H1 (cell line): ENCODE results near the gene PPP1R12C. TPM values are rescaled to one million over a fixed set of nuclear protein-coding genes. Genes with fewer than 3 reads are reported as not detected.

Source experiments
- ASH2L ChIP-seq: fragments of 200-600, 300-600 bp; sonication (generic); IDR thresholded peaks from one replicate; pipeline ENCODE4 v1.7.1; 2017; ENCODE audit warnings: low read length
- CTBP2 ChIP-seq: IDR thresholded peaks from 2 replicates; pipeline ENCODE4 v1.7.0; 2011; ENCODE audit warnings: borderline replicate concordance, mild to moderate bottlenecking, moderate library complexity, mixed read lengths, low read length; ENCODE audit not compliant: insufficient read depth, insufficient read length
- JUND ChIP-seq: IDR thresholded peaks from 2 replicates; pipeline ENCODE4 v1.6.1; 2011; ENCODE audit warnings: mild to moderate bottlenecking, improper control_type of control experiment, low read length
- KDM4A ChIP-seq: IDR thresholded peaks from one replicate; pipeline ENCODE4 v1.7.1; 2012; ENCODE audit warnings: low read depth, mild to moderate bottlenecking, moderate library complexity, low read length, inconsistent platforms; ENCODE audit not compliant: severe bottlenecking
- KDM5A ChIP-seq: fragments of 200-600 bp; IDR thresholded peaks from 2 replicates; pipeline ENCODE4 v1.7.1; 2012; ENCODE audit warnings: mild to moderate bottlenecking, low read length, inconsistent platforms, mixed read lengths
- RAD21 ChIP-seq, 2 experiments: IDR thresholded peaks in 1 of 2; conservative IDR thresholded peaks in 1 of 2; 2 replicates each; pipeline ENCODE4 v1.6.1; 2011; ENCODE audit warnings: low read depth in 2 of 2, low read length in 2 of 2, improper control_type of control experiment in 1 of 2, inconsistent platforms in 1 of 2, mild to moderate bottlenecking in 1 of 2, moderate library complexity in 1 of 2
- TBP ChIP-seq: IDR thresholded peaks from 2 replicates; pipeline ENCODE4 v1.6.1; 2011; ENCODE audit warnings: low read depth, low read length, improper control_type of control experiment
- polyA plus RNA-seq, 7 experiments: library from polyadenylated mRNA; depleted of rRNA in 3 of 7; stranded (reverse) in 5 of 7; unstranded in 2 of 7; fragments of >200 nt in 5 of 7; fragments of 200-250 nt in 2 of 7; gene quantifications; 1 replicate in 5 of 7; 2 replicates in 1 of 7; 4 replicates in 1 of 7; pipeline versions ENCODE4 v1.2.1 to v1.2.3, GENCODE V29; 2011 to 2013; ENCODE audit warnings: missing spikeins in 2 of 7, mixed read lengths in 2 of 7
- total RNA-seq: library from RNA; stranded (reverse); fragmentation: NEBNext Ultra II Directional; extraction: Animal tissue kit (Norgen Biotek cat#: 25700); gene quantifications from 2 replicates; pipeline ENCODE4 v1.2.1, GENCODE V29; 2021
- TF ChIP-seq, protein P1 (sequence below): fragments of 300-600 bp; sonication (generic); IDR thresholded peaks from 2 replicates; pipeline ENCODE4 v1.7.1; 2012; ENCODE audit warnings: low read length, moderate library complexity, mild to moderate bottlenecking, inconsistent platforms; ENCODE audit not compliant: insufficient replicate concordance
- TF ChIP-seq, protein P2 (sequence below): IDR thresholded peaks from 2 replicates; pipeline ENCODE4 v1.6.1; 2011; ENCODE audit warnings: low read depth, mild to moderate bottlenecking, low read length; ENCODE audit not compliant: insufficient read depth

The PPP1R12C gene
- total and polyA plus RNA-seq, 2 of the 8 experiments (the other 6 are each of a cell fraction or from before 2014, with no cell fraction given), result 31.7 to 71.5 TPM

DNA sequence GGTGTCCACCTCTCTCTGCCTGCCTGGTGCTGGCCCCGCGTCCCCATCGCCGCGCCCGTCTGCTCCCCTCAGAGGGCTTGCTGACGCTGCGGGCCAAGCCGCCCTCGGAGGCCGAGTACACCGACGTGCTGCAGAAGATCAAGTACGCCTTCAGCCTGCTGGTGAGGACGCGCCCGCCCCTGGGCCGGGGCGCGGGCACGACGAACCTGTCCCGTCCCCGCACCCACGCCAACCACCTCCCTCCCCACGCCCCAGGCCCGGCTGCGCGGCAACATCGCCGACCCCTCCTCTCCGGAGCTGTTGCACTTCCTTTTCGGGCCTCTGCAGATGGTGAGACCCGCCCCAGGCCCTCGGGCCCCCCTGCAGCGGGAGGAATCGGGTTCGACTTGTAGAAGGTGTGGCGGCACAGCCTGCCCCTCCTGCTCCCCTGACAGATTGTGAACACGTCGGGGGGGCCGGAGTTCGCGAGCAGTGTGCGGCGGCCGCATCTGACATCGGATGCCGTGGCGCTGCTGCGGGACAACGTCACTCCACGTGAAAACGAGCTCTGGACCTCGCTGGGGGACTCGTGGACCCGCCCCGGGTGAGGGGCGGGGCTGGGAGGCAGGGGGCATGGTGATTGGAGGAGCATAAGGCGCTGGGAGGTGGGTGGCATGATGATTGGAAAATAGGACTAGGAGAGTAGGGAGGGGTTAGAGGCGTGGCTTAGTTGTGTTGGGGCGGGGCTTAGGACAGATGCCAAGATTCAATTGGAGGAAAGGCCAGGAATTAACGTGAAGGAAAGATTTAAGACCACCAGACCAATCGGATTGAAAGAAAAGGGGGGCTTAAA, 35.2 kb downstream of the PPP1R12C start (continued):
- TF ChIP-seq, protein P1, sequence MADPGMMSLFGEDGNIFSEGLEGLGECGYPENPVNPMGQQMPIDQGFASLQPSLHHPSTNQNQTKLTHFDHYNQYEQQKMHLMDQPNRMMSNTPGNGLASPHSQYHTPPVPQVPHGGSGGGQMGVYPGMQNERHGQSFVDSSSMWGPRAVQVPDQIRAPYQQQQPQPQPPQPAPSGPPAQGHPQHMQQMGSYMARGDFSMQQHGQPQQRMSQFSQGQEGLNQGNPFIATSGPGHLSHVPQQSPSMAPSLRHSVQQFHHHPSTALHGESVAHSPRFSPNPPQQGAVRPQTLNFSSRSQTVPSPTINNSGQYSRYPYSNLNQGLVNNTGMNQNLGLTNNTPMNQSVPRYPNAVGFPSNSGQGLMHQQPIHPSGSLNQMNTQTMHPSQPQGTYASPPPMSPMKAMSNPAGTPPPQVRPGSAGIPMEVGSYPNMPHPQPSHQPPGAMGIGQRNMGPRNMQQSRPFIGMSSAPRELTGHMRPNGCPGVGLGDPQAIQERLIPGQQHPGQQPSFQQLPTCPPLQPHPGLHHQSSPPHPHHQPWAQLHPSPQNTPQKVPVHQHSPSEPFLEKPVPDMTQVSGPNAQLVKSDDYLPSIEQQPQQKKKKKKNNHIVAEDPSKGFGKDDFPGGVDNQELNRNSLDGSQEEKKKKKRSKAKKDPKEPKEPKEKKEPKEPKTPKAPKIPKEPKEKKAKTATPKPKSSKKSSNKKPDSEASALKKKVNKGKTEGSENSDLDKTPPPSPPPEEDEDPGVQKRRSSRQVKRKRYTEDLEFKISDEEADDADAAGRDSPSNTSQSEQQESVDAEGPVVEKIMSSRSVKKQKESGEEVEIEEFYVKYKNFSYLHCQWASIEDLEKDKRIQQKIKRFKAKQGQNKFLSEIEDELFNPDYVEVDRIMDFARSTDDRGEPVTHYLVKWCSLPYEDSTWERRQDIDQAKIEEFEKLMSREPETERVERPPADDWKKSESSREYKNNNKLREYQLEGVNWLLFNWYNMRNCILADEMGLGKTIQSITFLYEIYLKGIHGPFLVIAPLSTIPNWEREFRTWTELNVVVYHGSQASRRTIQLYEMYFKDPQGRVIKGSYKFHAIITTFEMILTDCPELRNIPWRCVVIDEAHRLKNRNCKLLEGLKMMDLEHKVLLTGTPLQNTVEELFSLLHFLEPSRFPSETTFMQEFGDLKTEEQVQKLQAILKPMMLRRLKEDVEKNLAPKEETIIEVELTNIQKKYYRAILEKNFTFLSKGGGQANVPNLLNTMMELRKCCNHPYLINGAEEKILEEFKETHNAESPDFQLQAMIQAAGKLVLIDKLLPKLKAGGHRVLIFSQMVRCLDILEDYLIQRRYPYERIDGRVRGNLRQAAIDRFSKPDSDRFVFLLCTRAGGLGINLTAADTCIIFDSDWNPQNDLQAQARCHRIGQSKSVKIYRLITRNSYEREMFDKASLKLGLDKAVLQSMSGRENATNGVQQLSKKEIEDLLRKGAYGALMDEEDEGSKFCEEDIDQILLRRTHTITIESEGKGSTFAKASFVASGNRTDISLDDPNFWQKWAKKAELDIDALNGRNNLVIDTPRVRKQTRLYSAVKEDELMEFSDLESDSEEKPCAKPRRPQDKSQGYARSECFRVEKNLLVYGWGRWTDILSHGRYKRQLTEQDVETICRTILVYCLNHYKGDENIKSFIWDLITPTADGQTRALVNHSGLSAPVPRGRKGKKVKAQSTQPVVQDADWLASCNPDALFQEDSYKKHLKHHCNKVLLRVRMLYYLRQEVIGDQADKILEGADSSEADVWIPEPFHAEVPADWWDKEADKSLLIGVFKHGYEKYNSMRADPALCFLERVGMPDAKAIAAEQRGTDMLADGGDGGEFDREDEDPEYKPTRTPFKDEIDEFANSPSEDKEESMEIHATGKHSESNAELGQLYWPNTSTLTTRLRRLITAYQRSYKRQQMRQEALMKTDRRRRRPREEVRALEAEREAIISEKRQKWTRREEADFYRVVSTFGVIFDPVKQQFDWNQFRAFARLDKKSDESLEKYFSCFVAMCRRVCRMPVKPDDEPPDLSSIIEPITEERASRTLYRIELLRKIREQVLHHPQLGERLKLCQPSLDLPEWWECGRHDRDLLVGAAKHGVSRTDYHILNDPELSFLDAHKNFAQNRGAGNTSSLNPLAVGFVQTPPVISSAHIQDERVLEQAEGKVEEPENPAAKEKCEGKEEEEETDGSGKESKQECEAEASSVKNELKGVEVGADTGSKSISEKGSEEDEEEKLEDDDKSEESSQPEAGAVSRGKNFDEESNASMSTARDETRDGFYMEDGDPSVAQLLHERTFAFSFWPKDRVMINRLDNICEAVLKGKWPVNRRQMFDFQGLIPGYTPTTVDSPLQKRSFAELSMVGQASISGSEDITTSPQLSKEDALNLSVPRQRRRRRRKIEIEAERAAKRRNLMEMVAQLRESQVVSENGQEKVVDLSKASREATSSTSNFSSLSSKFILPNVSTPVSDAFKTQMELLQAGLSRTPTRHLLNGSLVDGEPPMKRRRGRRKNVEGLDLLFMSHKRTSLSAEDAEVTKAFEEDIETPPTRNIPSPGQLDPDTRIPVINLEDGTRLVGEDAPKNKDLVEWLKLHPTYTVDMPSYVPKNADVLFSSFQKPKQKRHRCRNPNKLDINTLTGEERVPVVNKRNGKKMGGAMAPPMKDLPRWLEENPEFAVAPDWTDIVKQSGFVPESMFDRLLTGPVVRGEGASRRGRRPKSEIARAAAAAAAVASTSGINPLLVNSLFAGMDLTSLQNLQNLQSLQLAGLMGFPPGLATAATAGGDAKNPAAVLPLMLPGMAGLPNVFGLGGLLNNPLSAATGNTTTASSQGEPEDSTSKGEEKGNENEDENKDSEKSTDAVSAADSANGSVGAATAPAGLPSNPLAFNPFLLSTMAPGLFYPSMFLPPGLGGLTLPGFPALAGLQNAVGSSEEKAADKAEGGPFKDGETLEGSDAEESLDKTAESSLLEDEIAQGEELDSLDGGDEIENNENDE, result no peak
- no peak for TF ChIP-seq KDM5A
- TF ChIP-seq, protein P2, sequence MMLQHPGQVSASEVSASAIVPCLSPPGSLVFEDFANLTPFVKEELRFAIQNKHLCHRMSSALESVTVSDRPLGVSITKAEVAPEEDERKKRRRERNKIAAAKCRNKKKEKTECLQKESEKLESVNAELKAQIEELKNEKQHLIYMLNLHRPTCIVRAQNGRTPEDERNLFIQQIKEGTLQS, result no peak
- no peak for TF ChIP-seq JUND
- TF ChIP-seq ASH2L, result peak; percentile 27
- TF ChIP-seq KDM4A, result no peak
- TF ChIP-seq TBP, result peak; percentile 12; the same call in 1 of the 2 replicates
- TF ChIP-seq RAD21 (IDR thresholded peaks at IDR 0.05 in 1 of 2, conservative IDR thresholded peaks at IDR 0.05 in 1 of 2; ENCODE audit: low read depth in 2 of 2, low read length in 2 of 2), result no peak
- no peak for TF ChIP-seq CTBP2
